Measurements from ENCODE around the gene MRPS7.

MRPS7 gene

GRCh38 chr17:75241143-75241430 lies 20.6 kb upstream of the MRPS7 start:
- Histone ChIP-seq H3K4me3 (IDR thresholded peaks at IDR 0.05; ENCODE audit: insufficient read depth, low read depth, low read length) (no peak overlapping the region), H4K20me1 (ENCODE audit: insufficient read depth) (peaks cover 6% of the 10 kb centered on the region; the same call in 1 of the 2 replicates), H3K4me2 (no peak overlapping the region), H3K9ac (no peak overlapping the region), H3K27ac (no peak overlapping the region), H3K27me3 (ENCODE audit: insufficient read depth, low read depth) (no peaks in the 10 kb centered on the region), H3K36me3 (ENCODE audit: insufficient read depth) (no peaks in the 10 kb centered on the region; the same call in 1 of the 2 replicates), H3K4me1 (ENCODE audit: low read depth, poor library complexity, severe bottlenecking) (peaks cover 8% of the 10 kb centered on the region), H2AFZ (ENCODE audit: low read depth) (no peak overlapping the region), H3K79me2 (ENCODE audit: insufficient read depth, low read depth) (no peaks in the 10 kb centered on the region)
- TF ChIP-seq CTCF (conservative IDR thresholded peaks at IDR 0.05; ENCODE audit: low read depth, low read length): no peak

- H3K79me2 ChIP-seq (ENCODE audit: insufficient read depth, low read depth): no peaks in the 10 kb centered on the region
- peaks cover 8% of the 10 kb centered on the region for H3K4me1 ChIP-seq (ENCODE audit: low read depth, poor library complexity, severe bottlenecking)
- no peak overlapping the region for H3K27ac ChIP-seq
- H3K36me3 ChIP-seq (ENCODE audit: insufficient read depth): no peaks in the 10 kb centered on the region; the same call in 1 of the 2 replicates
- no peak overlapping the region for H3K4me2 ChIP-seq
- no peak overlapping the region for H2AFZ ChIP-seq (ENCODE audit: low read depth)
- peaks cover 6% of the 10 kb centered on the region; the same call in 1 of the 2 replicates for H4K20me1 ChIP-seq (ENCODE audit: insufficient read depth)
- H3K4me3 ChIP-seq (IDR thresholded peaks at IDR 0.05; ENCODE audit: insufficient read depth, low read depth, low read length): no peak overlapping the region
- no peaks in the 10 kb centered on the region for H3K27me3 ChIP-seq (ENCODE audit: insufficient read depth, low read depth)
- H3K9ac ChIP-seq: no peak overlapping the region
- no peak for TF ChIP-seq CTCF (conservative IDR thresholded peaks at IDR 0.05; ENCODE audit: low read depth, low read length)
These were observed 20.2 kb upstream of the MRPS7 start for GRCh38 chr17:75241502-75241901.

- Histone ChIP-seq H3K4me2 (no peak overlapping the region), H3K79me2 (ENCODE audit: insufficient read depth, low read depth) (peaks cover 4% of the 10 kb centered on the region; the same call in 1 of the 2 replicates), H2AFZ (ENCODE audit: low read depth) (no peak overlapping the region), H3K4me3 (IDR thresholded peaks at IDR 0.05; ENCODE audit: insufficient read depth, low read depth, low read length) (no peak overlapping the region), H3K27ac (no peak overlapping the region), H3K27me3 (ENCODE audit: insufficient read depth, low read depth) (no peaks in the 10 kb centered on the region), H4K20me1 (ENCODE audit: insufficient read depth) (peaks cover 6% of the 10 kb centered on the region; the same call in 1 of the 2 replicates), H3K36me3 (ENCODE audit: insufficient read depth) (no peaks in the 10 kb centered on the region; the same call in 1 of the 2 replicates), H3K9ac (no peak overlapping the region), H3K4me1 (ENCODE audit: low read depth, poor library complexity, severe bottlenecking) (peaks cover 8% of the 10 kb centered on the region)
- no peak for TF ChIP-seq CTCF (conservative IDR thresholded peaks at IDR 0.05; ENCODE audit: low read depth, low read length)
These were observed 19.7 kb upstream of the MRPS7 start for GRCh38 chr17:75241996-75242460.

- Histone ChIP-seq H4K20me1 (ENCODE audit: insufficient read depth) (peaks cover 6% of the 10 kb centered on the region; the same call in 1 of the 2 replicates), H3K27me3 (ENCODE audit: insufficient read depth, low read depth) (no peaks in the 10 kb centered on the region), H3K4me2 (no peak overlapping the region), H3K36me3 (ENCODE audit: insufficient read depth) (no peaks in the 10 kb centered on the region; the same call in 1 of the 2 replicates), H3K4me3 (IDR thresholded peaks at IDR 0.05; ENCODE audit: insufficient read depth, low read depth, low read length) (no peak overlapping the region), H3K27ac (no peak overlapping the region), H3K79me2 (ENCODE audit: insufficient read depth, low read depth) (peaks cover 9% of the 10 kb centered on the region; the same call in 1 of the 2 replicates), H3K9ac (no peak overlapping the region), H3K4me1 (ENCODE audit: low read depth, poor library complexity, severe bottlenecking) (peaks cover 8% of the 10 kb centered on the region), H2AFZ (ENCODE audit: low read depth) (no peak overlapping the region)
- no peak for TF ChIP-seq CTCF (conservative IDR thresholded peaks at IDR 0.05; ENCODE audit: low read depth, low read length)
These were observed 19.1 kb upstream of the MRPS7 start for GRCh38 chr17:75242461-75243042.
